Kidney epithelial cell (primary cell): Measurements from ENCODE around the gene STXBP2. TPM values are rescaled to one million over a fixed set of nuclear protein-coding genes. Genes with fewer than 3 reads are reported as not detected.

Source experiments
- DNase-seq: peaks from one replicate; pipeline ENCODE4 v3.0.0-alpha.2; 2010; ENCODE audit warnings: low read depth
- H3K27me3 ChIP-seq: 2 replicates; pipeline ENCODE4 v1.6.0; 2011; ENCODE audit warnings: low read length; ENCODE audit not compliant: control insufficient read depth, insufficient read depth
- H3K36me3 ChIP-seq: 2 replicates; pipeline ENCODE4 v1.5.1; 2011; ENCODE audit warnings: low read length; ENCODE audit not compliant: control insufficient read depth, insufficient read depth
- H3K4me3 ChIP-seq: 2 replicates; pipeline ENCODE4 v1.5.1; 2011; ENCODE audit warnings: low read depth, mild to moderate bottlenecking, control low read depth, low read length
- total RNA-seq: library from RNA; depleted of rRNA; stranded (reverse); fragments of >200 nt; gene quantifications from 2 replicates; pipeline ENCODE4 v1.2.3, GENCODE V29; 2015
- TF ChIP-seq, protein P1 (sequence below): IDR thresholded peaks from 2 replicates; pipeline ENCODE4 v1.5.1; 2011; ENCODE audit warnings: mild to moderate bottlenecking, moderate library complexity, low read length, control low read depth, inconsistent platforms; ENCODE audit not compliant: insufficient read depth, poor library complexity, severe bottlenecking

Gene STXBP2
- total RNA-seq, 1 donor from 2014 or later: 65.7 TPM

- DNase-seq: peak; percentile 19
- Histone ChIP-seq H3K27me3 (peaks cover 5% of the 10 kb centered on the region), H3K36me3 (no peaks in the 10 kb centered on the region), H3K4me3 (no peak overlapping the region)
- TF ChIP-seq, protein P1, sequence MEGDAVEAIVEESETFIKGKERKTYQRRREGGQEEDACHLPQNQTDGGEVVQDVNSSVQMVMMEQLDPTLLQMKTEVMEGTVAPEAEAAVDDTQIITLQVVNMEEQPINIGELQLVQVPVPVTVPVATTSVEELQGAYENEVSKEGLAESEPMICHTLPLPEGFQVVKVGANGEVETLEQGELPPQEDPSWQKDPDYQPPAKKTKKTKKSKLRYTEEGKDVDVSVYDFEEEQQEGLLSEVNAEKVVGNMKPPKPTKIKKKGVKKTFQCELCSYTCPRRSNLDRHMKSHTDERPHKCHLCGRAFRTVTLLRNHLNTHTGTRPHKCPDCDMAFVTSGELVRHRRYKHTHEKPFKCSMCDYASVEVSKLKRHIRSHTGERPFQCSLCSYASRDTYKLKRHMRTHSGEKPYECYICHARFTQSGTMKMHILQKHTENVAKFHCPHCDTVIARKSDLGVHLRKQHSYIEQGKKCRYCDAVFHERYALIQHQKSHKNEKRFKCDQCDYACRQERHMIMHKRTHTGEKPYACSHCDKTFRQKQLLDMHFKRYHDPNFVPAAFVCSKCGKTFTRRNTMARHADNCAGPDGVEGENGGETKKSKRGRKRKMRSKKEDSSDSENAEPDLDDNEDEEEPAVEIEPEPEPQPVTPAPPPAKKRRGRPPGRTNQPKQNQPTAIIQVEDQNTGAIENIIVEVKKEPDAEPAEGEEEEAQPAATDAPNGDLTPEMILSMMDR: peak; percentile 95
These were observed 15.2 kb downstream of the STXBP2 start for GRCh38 chr19:7652061-7652641.

DNA sequence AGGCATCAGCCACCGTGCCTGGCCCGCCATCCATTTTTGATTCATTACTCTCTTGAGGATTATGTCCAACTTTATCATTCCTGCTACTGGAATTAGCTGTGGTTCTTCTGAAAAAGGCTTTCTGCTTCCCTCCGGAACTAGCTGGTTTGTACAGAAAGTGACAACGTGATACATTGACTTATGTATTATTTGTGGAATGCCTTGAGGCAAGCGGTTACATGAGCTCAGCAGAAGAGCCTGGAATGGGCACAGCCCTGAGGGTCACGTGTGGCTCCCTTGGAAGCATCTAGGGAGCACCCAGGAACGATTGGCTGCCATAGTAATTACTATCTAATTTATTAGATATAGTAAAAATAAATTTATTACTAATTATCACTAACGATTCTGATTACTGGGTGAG, 17.5 kb downstream of the STXBP2 start:
- TF ChIP-seq, protein P1: no peak
- no peak overlapping the region for H3K4me3 ChIP-seq
- H3K27me3 ChIP-seq: peaks cover 8% of the 10 kb centered on the region
- no peak for DNase-seq
- H3K36me3 ChIP-seq: no peaks in the 10 kb centered on the region

GRCh38 chr19:7655581-7655980, 18.7 kb downstream of the STXBP2 start:
- TF ChIP-seq, protein P1: no peak
- no peaks in the 10 kb centered on the region for H3K36me3 ChIP-seq
- no peak overlapping the region for H3K4me3 ChIP-seq
- peaks cover 8% of the 10 kb centered on the region for H3K27me3 ChIP-seq
- DNase-seq: no peak

DNA sequence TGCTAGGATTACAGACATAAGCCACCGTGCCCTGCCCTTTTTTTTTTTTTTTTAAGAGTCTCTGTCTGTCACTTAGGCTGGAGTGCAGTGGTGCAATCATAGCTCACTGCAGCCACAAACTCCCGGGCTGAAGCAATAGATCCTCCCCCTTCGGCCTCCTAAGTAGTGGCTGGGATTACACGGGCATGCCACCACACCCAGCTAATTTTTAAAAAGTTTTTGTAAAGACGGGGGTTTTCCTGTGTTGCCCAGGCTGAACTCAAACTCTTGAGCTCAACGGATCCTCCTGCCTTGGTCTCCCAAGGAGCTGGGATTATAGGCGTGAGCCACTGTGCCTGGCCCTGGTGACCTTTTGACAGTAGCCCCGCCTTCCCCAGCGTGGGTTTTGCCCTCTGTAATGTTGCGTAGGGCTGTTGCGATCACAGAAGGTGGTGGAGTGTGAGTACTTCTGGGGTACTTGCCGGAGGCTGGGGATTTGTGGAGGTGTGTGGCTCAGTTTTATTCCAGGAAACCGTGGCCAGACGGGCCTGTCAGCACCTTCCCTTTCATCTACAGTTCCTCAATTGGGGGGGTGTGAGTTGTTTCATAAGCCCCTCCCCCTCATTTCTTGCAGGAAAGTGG, 20.3 kb downstream of the STXBP2 start:
- DNase-seq: no peak
- no peak overlapping the region for H3K4me3 ChIP-seq
- H3K27me3 ChIP-seq: peaks cover 5% of the 10 kb centered on the region
- TF ChIP-seq, protein P1: no peak
- H3K36me3 ChIP-seq: no peaks in the 10 kb centered on the region

DNA sequence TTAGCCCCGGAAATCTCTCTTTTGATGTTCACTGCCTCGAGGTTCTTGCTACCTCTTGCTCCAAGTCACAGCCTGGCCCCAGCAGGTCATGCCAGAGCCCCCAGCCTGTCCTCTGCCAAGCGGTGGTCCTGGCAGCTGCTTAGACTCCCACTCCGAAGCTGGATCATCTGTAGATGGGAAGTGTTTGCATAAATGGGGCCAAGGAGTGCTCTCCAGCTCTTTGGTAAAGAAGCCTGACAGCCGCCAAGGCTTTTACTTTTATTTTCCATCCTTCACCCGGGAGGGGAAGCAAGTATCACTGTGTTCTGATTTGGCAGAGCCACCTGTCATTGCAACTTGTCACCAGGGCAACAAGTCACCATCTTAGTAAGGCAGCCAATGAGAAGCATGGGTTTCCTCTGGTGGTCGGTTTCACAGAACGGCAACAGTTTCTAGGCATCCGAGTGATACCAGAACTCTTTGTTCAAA, 21.3 kb downstream of the STXBP2 start:
- no peak for DNase-seq
- Histone ChIP-seq H3K27me3 (peaks cover 5% of the 10 kb centered on the region), H3K4me3 (no peak overlapping the region), H3K36me3 (no peaks in the 10 kb centered on the region)
- TF ChIP-seq, protein P1: no peak
